ENCODE data around the gene TGDS.

TGDS gene

DNA sequence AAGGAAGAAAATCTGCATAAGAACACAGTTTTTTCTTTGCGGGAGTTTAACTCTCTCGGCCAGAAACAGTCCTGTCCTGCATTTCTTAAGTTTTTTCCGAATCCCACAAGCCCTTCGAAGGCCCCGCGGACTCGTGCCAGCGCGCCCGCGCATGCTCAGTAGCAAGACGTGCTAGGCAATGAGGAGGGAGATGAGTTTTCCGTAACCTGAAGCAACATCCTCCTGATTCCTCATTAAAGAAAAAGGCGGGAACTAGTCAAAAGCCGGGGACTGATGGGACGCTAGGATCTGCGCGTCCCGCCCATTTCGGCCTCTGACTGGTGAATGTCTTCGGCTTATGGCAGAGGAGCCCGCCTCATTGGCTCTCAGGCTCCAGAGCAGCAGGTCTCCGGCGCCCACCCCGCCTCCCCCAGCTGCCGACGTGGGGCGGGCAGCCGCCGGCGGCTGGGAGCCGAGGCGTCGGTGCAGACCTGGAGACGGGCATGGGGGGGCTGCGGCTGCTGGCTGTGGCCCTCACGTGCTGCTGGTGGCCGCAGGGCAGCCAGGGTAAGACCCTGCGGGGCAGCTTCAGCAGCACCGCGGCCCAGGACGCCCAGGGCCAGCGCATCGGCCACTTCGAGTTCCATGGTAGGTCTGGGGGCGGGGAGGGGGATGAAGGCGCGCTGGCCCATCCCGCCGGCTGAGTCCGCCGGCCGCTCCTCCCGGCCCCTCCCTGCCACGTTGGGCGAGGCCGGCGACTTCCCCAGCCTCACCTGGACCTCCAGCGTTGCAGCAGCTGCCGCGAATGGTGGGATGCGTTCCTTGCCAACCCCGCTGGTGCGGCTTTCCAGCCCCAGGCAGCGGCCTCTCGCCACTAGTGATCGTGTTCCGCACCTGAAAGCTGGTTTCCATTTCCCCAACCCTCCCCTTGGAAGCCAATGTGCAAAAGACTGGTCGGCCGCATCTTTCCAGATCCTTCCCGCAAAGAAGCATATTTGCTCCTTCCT is 5.8 kb upstream of the TGDS start, which contains the start of gene GPR180:
TSS of gene GPR180 (plus strand) at position 412 of the 986 bp plus-strand sequence. CDS start at position 483, 71 bp downstream.
- DNase-seq: peak; percentile 99
- Histone ChIP-seq H3K4me1 (ENCODE audit: control insufficient read depth, insufficient read depth, low read depth, low read length) (no peaks in the 10 kb centered on the region), H3K4me3 (ENCODE audit: insufficient read depth in 1 of 2, low read depth in 1 of 2, low read length in 2 of 2) (peak within 1 kb of the TSS; percentile 96 to 99), H2BK5ac (ENCODE audit: low read depth, low read length, poor library complexity, severe bottlenecking) (peak within 1 kb of the TSS; percentile 70), H2BK120ac (ENCODE audit: low read depth, low read length) (peak within 1 kb of the TSS; percentile 34), H3K9ac (ENCODE audit: low read length) (peak within 1 kb of the TSS; percentile 93), H3K27me3 (ENCODE audit: control insufficient read depth in 1 of 2, insufficient read depth in 1 of 2, low read length in 2 of 2) (no peaks in the 10 kb centered on the region), H3K27ac (ENCODE audit: low read length, poor library complexity, severe bottlenecking) (peak within 1 kb of the TSS; percentile 32), H2BK12ac (ENCODE audit: low read length in 2 of 2) (peak within 1 kb of the TSS in 1 of 2 experiments; percentile 96), H3K18ac (ENCODE audit: low read depth in 1 of 2, low read length in 2 of 2) (peak within 1 kb of the TSS; percentile 92 to 97), H3K23ac (ENCODE audit: low read length in 2 of 2) (peak within 1 kb of the TSS; percentile 79 to 89), H2AFZ (ENCODE audit: low read depth, low read length) (peak within 1 kb of the TSS; percentile 82), H3K79me1 (replicated peaks; ENCODE audit: low read length, poor library complexity, severe bottlenecking) (peaks cover 12% of the 10 kb centered on the region), H2AK5ac (ENCODE audit: low read length, severe bottlenecking) (no peak within 1 kb of the TSS), H3K36me3 (ENCODE audit: control insufficient read depth in 1 of 2, insufficient read depth in 2 of 2, low read depth in 1 of 2, low read length in 2 of 2) (peaks cover 0 to 15% of the 10 kb centered on the region in 2 experiments), H4K91ac (ENCODE audit: low read length) (peak within 1 kb of the TSS; percentile 98), H3K4ac (ENCODE audit: low read depth in 1 of 2, low read length in 2 of 2) (peak within 1 kb of the TSS; percentile 99 to 100), H2BK15ac (ENCODE audit: low read depth, poor library complexity, severe bottlenecking) (peak within 1 kb of the TSS; percentile 80), H3K4me2 (ENCODE audit: low read length, poor library complexity, severe bottlenecking) (peak within 1 kb of the TSS; percentile 91), H4K8ac (ENCODE audit: low read length) (peak within 1 kb of the TSS; percentile 97), H3K14ac (ENCODE audit: low read length in 2 of 2) (peak within 1 kb of the TSS in 1 of 2 experiments; percentile 100), H3K9me3 (ENCODE audit: control insufficient read depth, low read length) (no peaks in the 10 kb centered on the region)
- WGBS: under 1% methylated on average over 67 of the region's 71 CpGs

DNA sequence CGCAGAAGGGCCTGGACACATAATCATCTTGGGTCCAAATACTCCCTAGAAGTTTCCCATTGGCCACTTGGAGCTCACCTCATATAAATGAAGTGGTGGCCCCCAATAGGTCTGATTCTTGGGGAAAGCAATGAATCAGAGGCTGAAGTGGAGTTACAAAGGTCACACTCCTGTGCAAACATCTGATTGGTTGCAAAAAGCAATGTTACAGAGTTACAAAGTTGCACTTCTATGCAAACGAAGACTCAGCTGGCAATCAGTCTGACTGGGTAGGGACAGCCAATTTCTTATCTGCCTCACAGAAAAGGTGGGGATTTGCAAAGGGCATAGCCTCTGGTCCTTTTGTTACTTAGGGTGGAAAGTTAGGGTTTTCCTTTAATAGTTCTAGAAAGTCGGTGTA is 3.9 kb upstream of the TGDS start:
- H3K4me3 ChIP-seq (ENCODE audit: insufficient read depth in 1 of 2, low read depth in 1 of 2, low read length in 2 of 2): no peak overlapping the region
- no peak overlapping the region for H4K91ac ChIP-seq (ENCODE audit: low read length)
- H3K14ac ChIP-seq (ENCODE audit: low read length in 2 of 2): no peak overlapping the region
- 100% methylated on average over 3 of the region's 3 CpGs for WGBS
- no peak for DNase-seq
- H3K9ac ChIP-seq (ENCODE audit: low read length): no peak overlapping the region
- H3K9me3 ChIP-seq (ENCODE audit: control insufficient read depth, low read length): no peaks in the 10 kb centered on the region
- peaks cover 5% of the 10 kb centered on the region for H3K4me1 ChIP-seq (ENCODE audit: control insufficient read depth, insufficient read depth, low read depth, low read length)
- H3K27me3 ChIP-seq (ENCODE audit: control insufficient read depth in 1 of 2, insufficient read depth in 1 of 2, low read length in 2 of 2): no peaks in the 10 kb centered on the region
- no peak overlapping the region for H2BK5ac ChIP-seq (ENCODE audit: low read depth, low read length, poor library complexity, severe bottlenecking)
- no peak overlapping the region for H3K23ac ChIP-seq (ENCODE audit: low read length in 2 of 2)
- peaks cover 13% of the 10 kb centered on the region for H3K79me1 ChIP-seq (replicated peaks; ENCODE audit: low read length, poor library complexity, severe bottlenecking)
- no peak overlapping the region for H3K4me2 ChIP-seq (ENCODE audit: low read length, poor library complexity, severe bottlenecking)
- no peak overlapping the region for H2AK5ac ChIP-seq (ENCODE audit: low read length, severe bottlenecking)
- H2BK120ac ChIP-seq (ENCODE audit: low read depth, low read length): no peak overlapping the region
- no peak overlapping the region for H3K18ac ChIP-seq (ENCODE audit: low read depth in 1 of 2, low read length in 2 of 2)
- no peak overlapping the region for H3K27ac ChIP-seq (ENCODE audit: low read length, poor library complexity, severe bottlenecking)
- H2BK15ac ChIP-seq (ENCODE audit: low read depth, poor library complexity, severe bottlenecking): no peak overlapping the region
- H4K8ac ChIP-seq (ENCODE audit: low read length): no peak overlapping the region
- H3K4ac ChIP-seq (ENCODE audit: low read depth in 1 of 2, low read length in 2 of 2): no peak overlapping the region
- H2AFZ ChIP-seq (ENCODE audit: low read depth, low read length): no peak overlapping the region
- no peak overlapping the region for H2BK12ac ChIP-seq (ENCODE audit: low read length in 2 of 2)
- H3K36me3 ChIP-seq (ENCODE audit: control insufficient read depth in 1 of 2, insufficient read depth in 2 of 2, low read depth in 1 of 2, low read length in 2 of 2): no peaks in the 10 kb centered on the region

DNA sequence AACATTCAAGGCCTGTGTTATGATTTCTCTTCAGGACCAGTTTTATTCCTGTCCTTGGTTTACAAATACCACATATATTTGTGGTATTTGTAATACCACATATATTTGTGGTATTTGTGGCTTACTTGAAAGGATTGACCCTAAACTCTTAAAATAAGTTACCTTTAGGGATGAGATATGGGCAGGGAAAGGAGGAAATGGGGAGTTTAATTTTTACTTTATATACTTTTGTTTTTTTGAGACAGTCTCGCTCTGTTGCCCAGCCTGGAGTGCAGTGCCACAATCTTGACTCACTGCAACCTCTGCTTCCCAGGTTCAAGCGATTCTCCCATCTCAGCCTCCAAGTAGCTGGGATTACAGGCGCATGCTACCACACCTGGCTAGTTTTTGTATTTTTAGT is 2.3 kb upstream of the TGDS start:
- no peaks in the 10 kb centered on the region for H3K27me3 ChIP-seq (ENCODE audit: control insufficient read depth in 1 of 2, insufficient read depth in 1 of 2, low read length in 2 of 2)
- H3K9me3 ChIP-seq (ENCODE audit: control insufficient read depth, low read length): no peaks in the 10 kb centered on the region
- H2BK120ac ChIP-seq (ENCODE audit: low read depth, low read length): no peak overlapping the region
- H3K4me2 ChIP-seq (ENCODE audit: low read length, poor library complexity, severe bottlenecking): no peak overlapping the region
- H3K36me3 ChIP-seq (ENCODE audit: control insufficient read depth in 1 of 2, insufficient read depth in 2 of 2, low read depth in 1 of 2, low read length in 2 of 2): no peaks in the 10 kb centered on the region
- peak overlapping the region; percentile 34 for H3K27ac ChIP-seq (ENCODE audit: low read length, poor library complexity, severe bottlenecking)
- H3K79me1 ChIP-seq (replicated peaks; ENCODE audit: low read length, poor library complexity, severe bottlenecking): peaks cover 13% of the 10 kb centered on the region
- DNase-seq: no peak
- H3K18ac ChIP-seq (ENCODE audit: low read depth in 1 of 2, low read length in 2 of 2): no peak overlapping the region
- H2AK5ac ChIP-seq (ENCODE audit: low read length, severe bottlenecking): no peak overlapping the region
- 88% methylated on average over 2 of the region's 3 CpGs for WGBS
- H3K9ac ChIP-seq (ENCODE audit: low read length): no peak overlapping the region
- H2BK5ac ChIP-seq (ENCODE audit: low read depth, low read length, poor library complexity, severe bottlenecking): no peak overlapping the region
- H3K23ac ChIP-seq (ENCODE audit: low read length in 2 of 2): no peak overlapping the region
- H3K14ac ChIP-seq (ENCODE audit: low read length in 2 of 2): no peak overlapping the region
- no peak overlapping the region for H2BK12ac ChIP-seq (ENCODE audit: low read length in 2 of 2)
- H3K4me3 ChIP-seq (ENCODE audit: insufficient read depth in 1 of 2, low read depth in 1 of 2, low read length in 2 of 2): no peak overlapping the region
- peaks cover 6% of the 10 kb centered on the region for H3K4me1 ChIP-seq (ENCODE audit: control insufficient read depth, insufficient read depth, low read depth, low read length)
- H2AFZ ChIP-seq (ENCODE audit: low read depth, low read length): no peak overlapping the region
- no peak overlapping the region for H4K8ac ChIP-seq (ENCODE audit: low read length)
- H2BK15ac ChIP-seq (ENCODE audit: low read depth, poor library complexity, severe bottlenecking): no peak overlapping the region
- H3K4ac ChIP-seq (ENCODE audit: low read depth in 1 of 2, low read length in 2 of 2): no peak overlapping the region
- no peak overlapping the region for H4K91ac ChIP-seq (ENCODE audit: low read length)

DNA sequence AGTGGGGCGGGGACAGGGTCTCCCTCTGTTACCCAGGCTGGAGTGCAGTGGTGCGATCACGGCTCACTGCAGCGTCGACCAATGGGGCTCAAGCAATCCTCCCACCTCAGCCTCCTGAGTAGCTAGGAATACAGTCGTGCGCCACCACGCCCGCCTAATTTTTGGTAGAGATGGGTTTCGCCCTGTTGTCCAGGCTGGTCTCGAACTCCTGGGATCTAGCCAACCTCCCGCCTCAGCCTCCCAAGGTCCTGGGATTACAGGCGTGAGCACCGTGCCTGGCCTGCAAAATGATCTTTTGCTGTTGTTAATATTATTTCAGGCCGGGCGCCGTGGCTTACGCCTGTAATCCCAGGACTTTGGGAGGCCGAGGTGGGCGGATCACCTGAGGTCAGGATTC is 621 bp upstream of the TGDS start:
- Histone ChIP-seq H2BK5ac (ENCODE audit: low read depth, low read length, poor library complexity, severe bottlenecking) (no peak overlapping the region), H3K4me3 (ENCODE audit: insufficient read depth in 1 of 2, low read depth in 1 of 2, low read length in 2 of 2) (peak overlapping the region in 1 of 2 experiments; percentile 96), H3K4me1 (ENCODE audit: control insufficient read depth, insufficient read depth, low read depth, low read length) (peaks cover 6% of the 10 kb centered on the region), H3K9me3 (ENCODE audit: control insufficient read depth, low read length) (no peaks in the 10 kb centered on the region), H3K79me1 (replicated peaks; ENCODE audit: low read length, poor library complexity, severe bottlenecking) (peaks cover 9% of the 10 kb centered on the region), H4K91ac (ENCODE audit: low read length) (no peak overlapping the region), H2AFZ (ENCODE audit: low read depth, low read length) (peak overlapping the region; percentile 58), H2BK120ac (ENCODE audit: low read depth, low read length) (no peak overlapping the region), H3K23ac (ENCODE audit: low read length in 2 of 2) (no peak overlapping the region), H2BK15ac (ENCODE audit: low read depth, poor library complexity, severe bottlenecking) (no peak overlapping the region), H3K4ac (ENCODE audit: low read depth in 1 of 2, low read length in 2 of 2) (peak overlapping the region in 1 of 2 experiments; percentile 35), H3K27ac (ENCODE audit: low read length, poor library complexity, severe bottlenecking) (no peak overlapping the region), H3K27me3 (ENCODE audit: control insufficient read depth in 1 of 2, insufficient read depth in 1 of 2, low read length in 2 of 2) (no peaks in the 10 kb centered on the region), H2AK5ac (ENCODE audit: low read length, severe bottlenecking) (peak overlapping the region; percentile 16), H3K18ac (ENCODE audit: low read depth in 1 of 2, low read length in 2 of 2) (peak overlapping the region; percentile 14 to 29), H3K9ac (ENCODE audit: low read length) (peak overlapping the region; percentile 98), H2BK12ac (ENCODE audit: low read length in 2 of 2) (no peak overlapping the region), H3K4me2 (ENCODE audit: low read length, poor library complexity, severe bottlenecking) (peak overlapping the region; percentile 42), H4K8ac (ENCODE audit: low read length) (peak overlapping the region; percentile 87), H3K36me3 (ENCODE audit: control insufficient read depth in 1 of 2, insufficient read depth in 2 of 2, low read depth in 1 of 2, low read length in 2 of 2) (peaks cover 4 to 8% of the 10 kb centered on the region in 2 experiments), H3K14ac (ENCODE audit: low read length in 2 of 2) (no peak overlapping the region)
- 79% methylated on average over 20 of the region's 20 CpGs for WGBS
- DNase-seq: no peak

Data from mesenchymal stem cell (in vitro differentiated cells and primary cell).